GM15510 (cell line): ENCODE results near the gene MCOLN1.

Experiments used
- POLR2A ChIP-seq: IDR thresholded peaks from 3 replicates; pipeline ENCODE4 v1.6.1; 2011; ENCODE audit warnings: borderline replicate concordance; ENCODE audit not compliant: insufficient read length; ENCODE audit errors: extremely low read depth

Gene MCOLN1

GRCh38 chr19:7541828-7542443 is 19.5 kb downstream of the MCOLN1 start:
- TF ChIP-seq POLR2A: no peak

DNA sequence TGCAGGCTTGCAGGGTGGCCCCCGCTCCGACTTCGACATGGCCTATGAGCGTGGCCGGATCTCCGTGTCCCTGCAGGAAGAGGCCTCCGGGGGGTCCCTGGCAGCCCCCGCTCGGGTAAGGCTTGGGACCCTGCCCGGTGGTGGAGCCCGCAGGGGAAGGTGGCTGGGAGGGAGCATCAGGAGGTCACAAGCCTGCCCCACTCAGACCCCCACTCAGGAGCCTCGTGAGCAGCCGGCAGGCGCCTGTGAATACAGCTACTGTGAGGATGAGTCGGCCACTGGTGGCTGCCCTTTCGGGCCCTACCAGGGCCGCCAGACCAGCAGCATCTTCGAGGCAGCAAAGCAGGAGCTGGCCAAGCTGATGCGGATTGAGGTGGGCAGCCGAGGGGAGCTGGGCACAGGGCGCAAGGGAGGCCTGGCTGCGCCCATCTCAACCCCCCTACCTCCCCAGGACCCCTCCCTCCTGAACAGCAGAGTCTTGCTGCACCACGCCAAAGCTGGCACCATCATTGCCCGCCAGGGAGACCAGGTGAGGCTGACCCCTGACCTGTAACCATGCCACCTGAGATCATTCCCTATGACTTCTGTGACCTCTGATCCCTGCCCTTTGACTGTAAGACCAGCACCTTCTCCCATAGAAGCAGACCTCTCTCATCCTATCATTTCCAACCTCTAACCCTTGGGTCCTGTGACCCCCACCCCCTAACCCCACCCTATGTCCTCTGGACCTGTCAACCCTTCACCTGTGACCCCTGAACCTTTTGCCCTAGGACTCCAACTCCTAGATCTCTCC is 20.3 kb downstream of the MCOLN1 start:
- TF ChIP-seq POLR2A: no peak

- TF ChIP-seq POLR2A: no peak
Measured at GRCh38 chr19:7544626-7545025, 22.2 kb downstream of the MCOLN1 start.

GRCh38 chr19:7545300-7545699 is 22.9 kb downstream of the MCOLN1 start:
- no peak for TF ChIP-seq POLR2A

DNA sequence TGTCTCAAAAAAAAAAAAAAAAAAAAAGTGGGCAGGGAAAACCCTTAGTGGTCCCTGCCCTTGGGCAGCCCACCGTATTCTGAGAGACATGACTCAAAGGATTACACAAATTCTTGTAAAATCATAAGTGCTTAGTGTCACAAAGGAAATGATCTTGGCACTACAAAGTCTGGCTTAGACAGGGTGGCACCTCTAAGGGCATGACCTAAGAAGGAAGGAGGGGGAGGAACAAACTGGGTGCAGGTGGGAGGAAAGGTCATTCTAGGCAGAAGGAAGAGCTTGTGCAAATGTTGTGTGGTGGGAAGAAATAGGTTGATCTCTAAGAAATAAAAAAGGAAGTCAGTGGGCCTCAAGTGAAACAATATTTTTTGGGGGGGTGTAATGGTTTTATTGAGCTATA is 23.5 kb downstream of the MCOLN1 start:
- TF ChIP-seq POLR2A: no peak

- no peak for TF ChIP-seq POLR2A
Measured at GRCh38 chr19:7547159-7547558, 24.7 kb downstream of the MCOLN1 start.

DNA sequence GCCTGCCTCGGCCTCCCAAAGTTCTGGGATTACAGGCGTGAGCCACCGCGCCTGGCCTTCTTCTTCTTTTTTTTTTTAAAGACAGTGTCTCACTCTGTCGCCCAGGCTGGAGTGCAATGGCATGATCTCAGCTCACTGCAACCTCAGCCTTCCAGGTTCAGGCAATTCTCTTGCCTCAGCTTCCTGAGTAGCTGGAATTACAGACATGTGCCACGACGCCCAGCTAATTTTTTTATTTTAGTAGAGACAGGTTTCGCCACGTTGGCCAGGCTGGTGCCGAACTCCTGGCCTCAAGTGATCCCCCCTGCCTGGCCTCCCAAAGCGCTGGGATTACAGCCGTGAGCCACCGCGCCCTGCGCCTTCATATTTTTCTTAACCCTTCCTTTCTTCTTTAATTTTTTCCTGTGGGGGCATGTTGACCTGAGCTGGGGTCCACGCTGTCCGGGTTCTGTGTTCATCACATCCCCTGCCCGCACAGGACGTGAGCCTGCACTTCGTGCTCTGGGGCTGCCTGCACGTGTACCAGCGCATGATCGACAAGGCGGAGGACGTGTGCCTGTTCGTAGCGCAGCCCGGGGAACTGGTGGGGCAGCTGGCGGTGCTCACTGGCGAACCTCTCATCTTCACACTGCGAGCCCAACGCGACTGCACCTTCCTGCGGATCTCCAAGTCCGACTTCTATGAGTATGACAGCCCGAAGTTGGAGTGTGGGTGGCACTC is 27.2 kb downstream of the MCOLN1 start:
- TF ChIP-seq POLR2A: no peak

GRCh38 chr19:7550169-7550770 is 27.8 kb downstream of the MCOLN1 start:
- no peak for TF ChIP-seq POLR2A

DNA sequence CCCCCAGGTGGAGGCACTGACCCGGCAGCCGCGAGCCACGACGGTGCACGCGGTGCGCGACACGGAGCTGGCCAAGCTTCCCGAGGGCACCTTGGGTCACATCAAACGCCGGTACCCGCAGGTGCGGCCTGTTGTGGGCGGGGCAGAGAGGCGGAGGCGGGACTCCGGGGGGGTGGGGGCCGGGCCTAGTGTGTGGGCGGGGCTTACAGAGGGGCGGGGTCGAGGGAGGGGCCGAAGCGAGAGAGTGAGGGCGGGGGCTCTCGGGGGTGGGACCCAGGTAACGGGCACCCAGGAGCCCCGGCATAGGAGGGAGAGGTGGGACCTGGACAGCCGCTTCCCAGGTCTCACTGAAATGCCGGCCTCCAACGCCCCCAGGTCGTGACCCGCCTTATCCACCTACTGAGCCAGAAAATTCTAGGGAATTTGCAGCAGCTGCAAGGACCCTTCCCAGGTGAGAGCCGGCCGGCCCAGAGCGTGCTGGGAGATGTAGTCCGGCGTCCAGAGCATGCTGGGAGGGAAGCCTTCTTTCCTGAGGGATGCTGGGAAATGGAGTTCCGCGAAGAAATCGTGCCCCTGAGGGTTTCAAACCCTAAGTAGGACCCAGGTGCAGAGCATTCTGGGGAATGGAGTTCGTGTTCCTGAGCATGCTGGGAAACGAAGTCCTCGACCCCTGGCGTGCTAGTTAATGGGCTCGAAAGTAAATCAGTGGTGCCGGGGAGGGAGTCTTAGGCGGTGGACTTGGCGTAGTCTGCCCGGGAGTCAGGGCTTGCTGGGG is 28.8 kb downstream of the MCOLN1 start:
- no peak for TF ChIP-seq POLR2A

DNA sequence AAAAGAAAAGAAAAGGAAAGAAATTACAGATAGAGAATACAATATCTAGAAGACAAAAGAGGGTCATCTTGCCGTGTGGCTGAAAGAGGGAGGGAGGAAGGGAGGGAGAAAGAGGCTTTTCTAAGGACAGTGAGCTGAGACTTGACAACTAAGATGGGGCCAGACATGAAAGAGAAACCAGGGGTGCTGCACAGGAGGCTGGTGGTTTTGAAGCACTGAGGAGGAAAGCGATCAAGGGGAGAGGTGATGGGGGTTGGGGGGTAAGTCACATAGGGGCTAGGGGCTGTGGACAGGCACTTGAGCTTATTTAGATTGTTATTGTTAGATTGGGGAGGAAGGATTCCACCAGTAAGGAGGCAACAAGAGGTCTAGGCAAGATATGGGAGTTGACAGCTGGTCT is 30.4 kb downstream of the MCOLN1 start:
- no peak for TF ChIP-seq POLR2A

DNA sequence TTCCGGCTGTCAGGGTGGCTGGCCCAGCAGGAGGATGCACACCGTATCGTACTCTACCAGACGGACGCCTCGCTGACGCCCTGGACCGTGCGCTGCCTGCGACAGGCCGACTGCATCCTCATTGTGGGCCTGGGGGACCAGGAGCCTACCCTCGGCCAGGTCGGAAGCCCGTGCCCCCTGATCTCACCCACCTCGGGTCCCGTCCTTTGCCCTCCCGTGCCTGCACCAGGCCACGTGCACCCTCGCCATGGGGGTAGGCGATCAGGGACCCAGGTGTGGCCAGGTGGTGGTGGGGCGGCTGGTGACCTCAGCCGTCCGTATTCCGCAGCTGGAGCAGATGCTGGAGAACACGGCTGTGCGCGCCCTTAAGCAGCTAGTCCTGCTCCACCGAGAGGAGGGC is 32.1 kb downstream of the MCOLN1 start:
- no peak for TF ChIP-seq POLR2A

DNA sequence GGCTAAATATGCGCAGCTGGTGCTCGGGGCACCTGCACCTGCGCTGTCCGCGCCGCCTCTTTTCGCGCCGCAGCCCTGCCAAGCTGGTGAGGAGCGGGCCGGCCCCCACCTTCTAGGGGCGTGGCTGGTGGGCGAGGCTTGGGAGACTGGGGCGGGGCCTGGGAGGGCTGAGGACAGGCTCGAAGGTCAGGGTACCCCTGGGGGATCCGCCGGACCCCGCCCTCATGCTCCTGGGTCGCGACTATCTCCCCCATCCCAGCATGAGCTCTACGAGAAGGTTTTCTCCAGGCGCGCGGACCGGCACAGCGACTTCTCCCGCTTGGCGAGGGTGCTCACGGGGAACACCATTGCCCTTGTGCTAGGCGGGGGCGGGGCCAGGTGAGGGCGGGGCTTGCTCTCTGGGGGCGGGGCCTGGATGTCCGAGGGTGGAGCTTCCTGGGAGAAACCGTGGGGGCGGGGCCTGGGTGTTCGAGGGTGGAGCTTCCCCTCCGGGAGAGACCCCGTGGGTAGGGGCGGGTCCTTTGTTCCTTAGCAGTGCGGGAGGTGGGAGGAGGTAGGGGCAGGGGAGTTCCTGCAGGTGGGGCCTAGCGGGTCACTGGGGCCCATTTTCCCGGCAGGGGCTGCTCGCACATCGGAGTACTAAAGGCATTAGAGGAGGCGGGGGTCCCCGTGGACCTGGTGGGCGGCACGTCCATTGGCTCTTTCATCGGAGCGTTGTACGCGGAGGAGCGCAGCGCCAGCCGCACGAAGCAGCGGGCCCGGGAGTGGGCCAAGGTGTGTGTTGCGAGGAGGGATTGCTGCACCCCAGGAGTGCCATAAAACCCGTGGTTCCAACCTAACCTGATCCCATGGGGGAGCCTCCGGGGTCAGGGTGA is 32.8 kb downstream of the MCOLN1 start:
- TF ChIP-seq POLR2A: no peak

DNA sequence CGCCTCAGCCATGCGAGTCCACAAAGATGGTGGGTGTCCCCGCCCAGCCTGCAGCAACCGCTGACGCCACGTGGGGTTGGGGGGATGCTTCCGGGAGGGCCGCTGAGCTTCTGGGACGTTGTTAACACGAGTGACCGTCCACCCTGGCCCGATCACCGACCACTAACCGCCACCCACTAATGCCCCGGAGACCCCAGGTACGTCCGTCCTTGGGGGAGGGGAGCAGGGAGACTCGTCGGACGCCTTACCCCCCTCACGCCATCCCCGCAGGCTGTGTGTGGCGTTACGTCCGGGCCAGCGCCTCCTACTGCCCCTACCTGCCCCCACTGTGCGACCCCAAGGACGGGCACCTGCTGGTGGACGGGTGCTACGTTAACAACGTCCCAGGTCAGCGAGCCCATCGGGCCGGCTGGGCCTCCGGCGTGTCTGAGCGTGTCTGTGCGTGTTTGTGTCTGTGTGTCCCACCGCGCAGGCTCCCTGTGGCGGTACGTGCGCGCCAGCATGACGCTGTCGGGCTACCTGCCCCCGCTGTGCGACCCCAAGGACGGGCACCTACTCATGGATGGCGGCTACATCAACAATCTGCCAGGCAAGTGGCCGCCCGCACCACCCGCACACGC is 34.4 kb downstream of the MCOLN1 start:
- no peak for TF ChIP-seq POLR2A
